Stimulated activated CD4-positive, alpha-beta T cell treated with anti-CD3 and anti-CD28 coated beads, Interleukin-1b, Interleukin-23, amount 100 ng/mL, for 24 hours (primary cell): ENCODE data around the gene SYDE2.
A peak's percentile ranks its signal among the peaks of the same experiment; 100 is the strongest.
"Not testable (repeated sequence)": the region's sequence is repeated elsewhere in the genome, so short reads cannot be mapped to it uniquely, and the experiment has no call there.

Source experiments
- DNase-seq, 4 experiments: peaks; one replicate each; pipeline ENCODE4 v3.0.0-alpha.2; 2020; ENCODE audit warnings: low read depth in 4 of 4, low spot score in 1 of 4

The SYDE2 gene

GRCh38 chr1:85200463-85201339 is at the start of gene SYDE2:
Gene SYDE2, minus strand, starts transcription at chr1:85201016. Its CDS starts 20 bp downstream, at chr1:85200996.
- DNase-seq, result peak; percentile 21 to 64 (median 43)

DNA sequence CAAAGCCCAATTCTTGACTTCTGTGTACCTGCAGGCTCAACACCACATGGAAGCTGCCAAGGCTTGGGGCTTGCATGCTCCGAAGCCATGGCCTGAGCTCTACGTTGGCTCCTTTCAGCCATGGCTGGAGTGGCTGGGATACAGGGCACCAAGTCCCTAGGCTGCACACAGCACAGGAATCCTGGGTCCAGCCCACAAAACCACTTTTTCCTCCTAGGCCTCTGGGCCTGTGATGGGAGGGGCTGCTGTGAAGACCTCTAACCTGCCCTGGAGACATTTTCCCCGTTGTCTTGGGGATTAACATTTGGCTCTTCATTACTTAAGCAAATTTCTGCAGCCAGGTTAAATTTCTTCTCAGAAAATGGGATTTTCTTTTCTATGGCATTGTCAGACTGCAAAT is 48.2 kb upstream of the SYDE2 start:
- DNase-seq, result not testable (repeated sequence)

DNA sequence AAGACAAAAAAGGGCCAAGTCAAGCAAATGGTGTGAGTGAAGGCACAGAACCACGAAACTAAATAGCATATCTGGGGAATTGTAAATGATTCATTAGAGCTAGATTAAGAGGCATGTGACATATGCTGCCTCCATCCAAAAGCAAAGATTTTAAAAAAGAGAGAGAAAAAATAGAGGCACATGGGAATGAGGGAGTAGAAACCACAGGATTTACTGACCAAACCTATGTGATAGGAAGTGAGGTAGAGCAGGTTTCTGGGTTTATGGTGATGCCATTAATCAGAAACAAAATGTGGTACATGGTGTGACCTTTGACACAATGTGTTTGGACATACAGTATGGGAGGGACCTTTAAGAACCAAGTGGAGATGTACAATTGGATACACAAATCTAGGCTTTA is 45.1 kb upstream of the SYDE2 start:
- DNase-seq, result no peak

DNA sequence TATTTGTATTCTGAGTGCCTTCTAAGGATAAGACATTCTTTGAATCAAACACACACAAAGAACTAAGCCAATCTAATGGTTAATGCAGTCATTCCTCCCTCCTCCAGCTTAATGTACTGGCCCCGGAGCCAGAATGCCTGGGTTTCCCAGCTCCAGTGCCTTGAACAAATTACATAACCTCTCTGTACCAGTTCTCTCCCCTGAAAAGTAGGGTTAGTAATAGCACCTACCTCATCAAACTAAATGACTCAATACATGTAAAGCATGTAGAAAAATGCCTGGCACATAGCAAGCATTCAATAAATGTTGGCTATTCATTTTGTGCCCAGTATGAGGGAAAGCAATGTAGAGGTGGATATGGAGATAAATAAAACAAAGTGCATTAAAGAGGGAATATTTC is 44.6 kb upstream of the SYDE2 start:
- DNase-seq, result no peak

DNA sequence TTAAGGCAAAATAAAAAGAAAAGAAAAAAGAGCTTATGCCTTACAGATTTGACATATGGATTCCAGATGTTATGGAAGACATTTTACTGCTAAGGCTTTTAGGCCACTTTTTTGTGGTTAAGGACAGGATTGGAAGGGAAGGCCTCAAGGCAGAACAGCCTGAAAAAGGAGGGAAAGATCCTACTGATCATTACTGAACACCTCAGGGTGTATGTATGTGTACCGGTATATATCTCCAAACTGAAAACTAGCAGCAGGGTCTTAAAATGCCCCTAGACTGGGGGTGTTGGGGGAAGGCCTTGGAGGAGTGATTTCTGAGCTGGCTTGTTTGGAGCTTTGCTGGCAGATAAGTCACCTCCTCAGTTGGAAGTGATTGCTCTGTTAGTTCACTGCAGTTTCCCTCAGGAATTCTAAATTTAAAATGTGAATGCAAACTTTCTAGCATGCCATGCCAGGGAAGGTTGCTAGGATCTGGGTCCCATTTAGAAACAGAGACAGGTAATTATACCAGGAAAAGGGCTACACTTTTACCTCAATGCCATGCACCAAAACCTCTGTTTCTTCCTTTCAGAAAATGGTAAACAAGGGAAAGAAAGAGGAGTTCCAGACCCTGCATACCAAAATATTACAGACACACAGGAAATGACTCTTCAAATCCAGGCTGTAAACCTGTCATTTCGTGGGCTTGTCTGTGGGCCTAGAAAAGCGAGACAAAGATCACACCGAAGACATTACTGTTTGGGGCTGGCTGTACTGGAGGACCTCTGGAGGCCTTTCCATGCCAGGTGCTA is 43.6 kb upstream of the SYDE2 start:
- DNase-seq, result no peak

DNA sequence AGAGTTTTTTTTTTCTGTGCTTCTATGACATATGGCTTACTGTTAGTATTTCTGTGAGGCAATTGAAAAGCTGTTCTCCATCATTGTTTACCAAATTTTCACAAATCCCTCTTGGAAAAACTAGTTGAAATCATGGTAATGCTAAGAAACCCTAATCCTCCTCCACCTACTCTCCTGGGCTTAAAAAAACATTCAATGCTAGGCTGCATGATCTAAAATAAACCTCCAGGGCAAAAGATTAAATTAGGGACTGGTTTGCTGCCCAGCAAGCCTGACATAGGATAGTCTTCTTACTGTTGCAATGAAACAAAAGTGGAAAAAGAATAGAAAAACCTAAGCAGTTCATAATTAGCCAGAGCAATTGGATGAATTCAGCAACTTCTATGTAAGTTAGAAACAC is 42.6 kb upstream of the SYDE2 start:
- no peak for DNase-seq

DNA sequence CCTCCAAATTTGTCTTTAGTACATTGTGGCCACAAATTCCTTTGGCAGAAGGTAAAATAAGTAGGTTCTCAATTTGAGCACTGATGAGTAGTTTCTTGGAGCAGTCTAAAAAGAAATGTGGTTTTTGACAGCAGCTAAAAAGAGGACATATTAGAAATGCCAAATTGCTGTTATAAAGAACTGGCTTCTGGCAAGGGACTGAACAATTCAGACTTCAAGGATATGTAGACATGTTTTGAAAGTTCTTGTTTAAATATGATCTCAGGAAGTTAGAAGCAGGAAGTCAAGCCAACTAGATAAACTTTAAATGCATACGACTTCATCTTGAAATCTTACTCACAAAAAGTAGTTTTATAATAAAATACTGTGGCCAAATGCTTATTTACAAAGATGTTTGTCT is 39.8 kb upstream of the SYDE2 start:
- DNase-seq, result no peak

DNA sequence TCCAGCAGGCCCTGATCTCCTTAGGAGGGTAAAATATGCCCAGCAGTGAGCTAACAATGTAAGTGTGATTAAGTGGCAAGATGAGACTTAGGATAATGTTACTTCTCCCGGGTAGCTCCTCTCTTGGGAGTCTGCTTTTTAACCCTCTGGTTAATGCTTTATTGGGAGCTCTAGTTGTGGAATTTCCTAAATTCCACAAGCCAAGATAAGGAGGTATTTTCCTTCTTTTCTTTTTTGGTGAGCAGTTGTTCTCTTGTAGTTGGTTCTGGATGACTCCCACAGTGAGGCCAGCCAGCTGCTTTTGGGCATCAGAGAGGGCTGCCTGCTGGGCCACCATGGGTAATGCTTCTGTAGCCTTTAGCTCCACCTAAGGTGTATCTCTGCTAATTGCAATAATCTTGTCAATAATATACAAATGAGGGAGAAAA is 39.4 kb upstream of the SYDE2 start:
- no peak for DNase-seq

DNA sequence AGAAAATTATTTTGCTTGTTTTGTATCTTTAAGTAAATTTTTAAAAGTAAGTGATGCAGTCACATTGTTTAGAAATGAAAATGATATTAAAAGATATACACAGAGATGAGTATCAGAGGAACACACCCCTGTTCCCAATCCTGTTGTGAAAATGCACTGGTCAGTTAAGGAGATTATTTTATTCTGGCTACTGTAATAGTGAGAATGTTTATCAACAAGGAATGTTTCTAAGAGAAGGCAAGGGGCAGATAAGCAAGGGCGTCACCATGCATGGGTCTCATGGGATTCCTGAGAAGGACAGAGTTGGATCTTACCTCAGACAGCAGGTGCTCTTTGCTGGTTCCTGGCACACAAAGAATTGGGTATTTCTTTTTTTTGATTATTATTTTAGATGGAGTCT is 36.8 kb upstream of the SYDE2 start:
- no peak for DNase-seq

- no peak for DNase-seq
Measured at GRCh38 chr1:85230305-85230977, 29.6 kb upstream of the SYDE2 start.

DNA sequence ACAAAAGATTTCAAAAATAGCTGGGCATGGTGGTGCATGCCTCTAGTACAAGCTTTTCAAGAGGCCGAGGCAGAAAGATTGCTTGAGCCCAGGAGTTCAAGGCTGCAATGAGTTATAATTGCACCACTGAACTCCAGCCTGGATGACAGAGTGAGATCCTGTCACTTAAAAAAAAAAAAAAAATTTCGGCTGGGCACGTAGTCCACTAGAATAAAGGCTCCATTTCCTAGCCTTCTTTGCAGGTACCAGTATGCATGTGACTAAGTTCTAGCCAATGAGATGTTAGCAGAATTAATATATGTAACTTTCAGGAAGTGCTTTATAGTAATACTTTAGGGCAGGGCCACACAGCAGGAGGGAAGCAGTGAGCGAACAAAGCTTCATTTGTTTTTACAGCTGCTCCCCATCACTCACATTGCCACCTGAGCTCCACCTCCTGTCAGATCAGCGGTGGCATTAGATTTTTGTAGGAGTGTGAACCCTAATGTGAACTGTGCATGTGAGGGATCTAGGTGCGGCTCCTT is 28.8 kb upstream of the SYDE2 start:
- no peak for DNase-seq

DNA sequence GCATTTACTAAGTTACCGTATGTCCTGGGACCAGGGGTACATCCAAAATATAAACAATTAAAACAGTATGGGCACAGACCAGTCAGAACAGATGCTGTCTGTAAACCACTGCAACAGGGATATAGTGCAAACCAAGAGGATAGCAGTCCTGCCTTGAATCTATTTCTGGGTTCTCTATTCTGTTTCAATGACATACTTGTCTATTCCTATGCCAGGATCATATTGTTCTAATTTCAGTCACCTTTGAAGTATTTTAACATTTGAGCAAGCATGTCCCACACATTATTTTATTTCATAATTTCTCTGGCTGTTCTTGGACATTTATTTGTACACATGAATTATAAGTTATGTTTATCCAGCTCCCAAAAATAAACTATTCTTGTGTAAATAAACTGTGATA is 28.2 kb upstream of the SYDE2 start:
- no peak for DNase-seq

GRCh38 chr1:85225624-85226380 is 25.0 kb upstream of the SYDE2 start:
- DNase-seq, result no peak

GRCh38 chr1:85224734-85225623 is 24.2 kb upstream of the SYDE2 start:
- DNase-seq, result no peak

- DNase-seq, result no peak
Measured at GRCh38 chr1:85224295-85224694, 23.5 kb upstream of the SYDE2 start.

- DNase-seq, result no peak
Measured at GRCh38 chr1:85223334-85223733, 22.5 kb upstream of the SYDE2 start.

GRCh38 chr1:85220756-85221201 is 20.0 kb upstream of the SYDE2 start:
- DNase-seq, result no peak

- DNase-seq, result no peak
Measured at GRCh38 chr1:85219853-85220610, 19.2 kb upstream of the SYDE2 start.

- DNase-seq, result no peak
Measured at GRCh38 chr1:85216697-85217096, 15.9 kb upstream of the SYDE2 start.
